OCI-LY1 (cell line): ENCODE data around the gene BUD23.

Experiments
- H2AFZ ChIP-seq: fragments of 200-600 bp; sonication (generic), shearing (Covaris generic); 2 replicates; pipeline ENCODE4 v1.6.0; 2014; ENCODE audit warnings: antibody characterized with exemption, mild to moderate bottlenecking, low read length
- H3F3A ChIP-seq: fragments of 200-600 bp; sonication (generic), shearing (Covaris generic); 2 replicates; pipeline ENCODE4 v1.6.0; 2014; ENCODE audit warnings: mild to moderate bottlenecking, antibody characterized with exemption, low read length, moderate library complexity; ENCODE audit not compliant: insufficient read depth
- H3K27ac ChIP-seq: fragments of 200-600 bp; sonication (generic); 2 replicates; pipeline ENCODE4 v1.5.1; 2014; ENCODE audit warnings: low read length, mixed run types, mild to moderate bottlenecking, low read depth; ENCODE audit not compliant: poor library complexity, severe bottlenecking
- H3K27me3 ChIP-seq: fragments of 200-600 bp; sonication (generic); 2 replicates; pipeline ENCODE4 v1.6.0; 2014; ENCODE audit warnings: antibody characterized with exemption, mild to moderate bottlenecking, low read length, moderate library complexity; ENCODE audit not compliant: insufficient read depth
- H3K36me3 ChIP-seq: fragments of 200-600 bp; sonication (generic); 2 replicates; pipeline ENCODE4 v1.6.1; 2014; ENCODE audit warnings: mild to moderate bottlenecking, antibody characterized with exemption, low read length, moderate library complexity, mixed read lengths; ENCODE audit not compliant: insufficient read depth
- H3K4me1 ChIP-seq: fragments of 200-600 bp; sonication (generic); 2 replicates; pipeline ENCODE4 v1.5.1; 2014; ENCODE audit warnings: mild to moderate bottlenecking, low read length, moderate library complexity; ENCODE audit not compliant: insufficient read depth, severe bottlenecking
- H3K4me2 ChIP-seq: fragments of 200-600 bp; sonication (generic), shearing (Covaris generic); 2 replicates; pipeline ENCODE4 v1.6.1; 2014; ENCODE audit warnings: low read length
- H3K4me3 ChIP-seq: fragments of 200-600 bp; sonication (generic); 2 replicates; pipeline ENCODE4 v1.5.1; 2014; ENCODE audit warnings: low read length, low read depth, mild to moderate bottlenecking, mixed read lengths; ENCODE audit not compliant: poor library complexity, severe bottlenecking
- H3K79me2 ChIP-seq: fragments of 200-600 bp; shearing (Covaris generic); 2 replicates; pipeline ENCODE4 v1.6.1; 2016; ENCODE audit warnings: mixed run types, low read length, mixed read lengths; ENCODE audit not compliant: insufficient read depth
- H3K9ac ChIP-seq: fragments of 200-600 bp; sonication (generic), shearing (Covaris generic); 2 replicates; pipeline ENCODE4 v1.6.1; 2014; ENCODE audit warnings: mild to moderate bottlenecking, low read length, mixed read lengths
- H3K9me2 ChIP-seq: fragments of 200-600 bp; sonication (generic), shearing (Covaris generic); 2 replicates; pipeline ENCODE4 v1.6.1; 2014; ENCODE audit warnings: low read depth, mild to moderate bottlenecking, low read length, mixed read lengths
- H3K9me3 ChIP-seq: fragments of 200-600 bp; shearing (Covaris generic); 2 replicates; pipeline ENCODE4 v1.6.1; 2014; ENCODE audit warnings: low read length, mixed read lengths
- H4K20me1 ChIP-seq: fragments of 200-600 bp; sonication (generic), shearing (Covaris generic); 2 replicates; pipeline ENCODE4 v1.6.0; 2016; ENCODE audit warnings: mild to moderate bottlenecking, low read length; ENCODE audit not compliant: insufficient read depth
- CTCF ChIP-seq: fragments of 200-600 bp; sonication (generic), shearing (Covaris generic); IDR thresholded peaks from 2 replicates; pipeline ENCODE4 v1.5.1; 2017; ENCODE audit warnings: mild to moderate bottlenecking, antibody characterized with exemption, low read length, moderate library complexity, mixed read lengths
- EZH2 ChIP-seq: fragments of 200-600 bp; sonication (generic), shearing (Covaris generic); IDR thresholded peaks from 2 replicates; pipeline ENCODE4 v1.8.0; 2017; ENCODE audit warnings: borderline replicate concordance, mixed run types, mild to moderate bottlenecking, antibody characterized with exemption, low read length, moderate library complexity, mixed read lengths

Gene BUD23

GRCh38 chr7:73668886-73669230 is 14.5 kb upstream of the BUD23 start:
- Histone ChIP-seq H3K4me2 (peak overlapping the region; percentile 64; the same call in 1 of the 2 replicates), H3K36me3 (no peaks in the 10 kb centered on the region), H2AFZ (no peak overlapping the region), H3K27ac (no peak overlapping the region), H3K9me3 (no peaks in the 10 kb centered on the region), H3K27me3 (no peaks in the 10 kb centered on the region; the same call in 1 of the 2 replicates), H3K9ac (no peak overlapping the region), H3K9me2 (no peaks in the 10 kb centered on the region), H3K79me2 (no peaks in the 10 kb centered on the region), H3K4me1 (peaks cover 11% of the 10 kb centered on the region), H3F3A (no peaks in the 10 kb centered on the region), H3K4me3 (peak overlapping the region; percentile 63), H4K20me1 (no peaks in the 10 kb centered on the region)
- TF ChIP-seq EZH2 (no peak), CTCF (no peak)

GRCh38 chr7:73669288-73669701 is 14.1 kb upstream of the BUD23 start:
- Histone ChIP-seq H3K4me1 (peaks cover 11% of the 10 kb centered on the region), H3K4me3 (no peak overlapping the region), H3K79me2 (no peaks in the 10 kb centered on the region), H3F3A (no peaks in the 10 kb centered on the region), H3K36me3 (no peaks in the 10 kb centered on the region), H3K27me3 (peaks cover under 1% of the 10 kb centered on the region; the same call in 1 of the 2 replicates), H3K9me2 (no peaks in the 10 kb centered on the region), H4K20me1 (no peaks in the 10 kb centered on the region), H2AFZ (no peak overlapping the region), H3K4me2 (no peak overlapping the region), H3K27ac (no peak overlapping the region), H3K9me3 (no peaks in the 10 kb centered on the region), H3K9ac (no peak overlapping the region)
- TF ChIP-seq CTCF, result no peak

- H3F3A ChIP-seq, result no peaks in the 10 kb centered on the region
- H3K9ac ChIP-seq, result no peak overlapping the region
- H3K4me2 ChIP-seq, result no peak overlapping the region
- H3K9me3 ChIP-seq, result no peaks in the 10 kb centered on the region
- no peaks in the 10 kb centered on the region for H4K20me1 ChIP-seq
- peaks cover 11% of the 10 kb centered on the region for H3K4me1 ChIP-seq
- no peak overlapping the region for H3K27ac ChIP-seq
- H3K9me2 ChIP-seq, result no peaks in the 10 kb centered on the region
- H3K36me3 ChIP-seq, result no peaks in the 10 kb centered on the region
- TF ChIP-seq EZH2, result no peak
- TF ChIP-seq CTCF, result no peak
- no peaks in the 10 kb centered on the region for H3K79me2 ChIP-seq
- H3K4me3 ChIP-seq, result no peak overlapping the region
- peaks cover 6% of the 10 kb centered on the region; the same call in 1 of the 2 replicates for H3K27me3 ChIP-seq
- H2AFZ ChIP-seq, result no peak overlapping the region
These were observed 13.5 kb upstream of the BUD23 start for GRCh38 chr7:73669858-73670385.
